Effector CD8-positive, alpha-beta T cell (primary cell): ENCODE measurements around the gene STEAP4.

ENCODE experiments used
- DNase-seq: peaks from one replicate; lab custom pipeline; 2025; lab: John Stamatoyannopoulos, UW
- total RNA-seq, 4 experiments: gene quantifications; one replicate each; lab custom pipeline; 2026; lab: John Stamatoyannopoulos, UW

The STEAP4 gene
- total RNA-seq, result 0 reads per million in 4 experiments

DNA sequence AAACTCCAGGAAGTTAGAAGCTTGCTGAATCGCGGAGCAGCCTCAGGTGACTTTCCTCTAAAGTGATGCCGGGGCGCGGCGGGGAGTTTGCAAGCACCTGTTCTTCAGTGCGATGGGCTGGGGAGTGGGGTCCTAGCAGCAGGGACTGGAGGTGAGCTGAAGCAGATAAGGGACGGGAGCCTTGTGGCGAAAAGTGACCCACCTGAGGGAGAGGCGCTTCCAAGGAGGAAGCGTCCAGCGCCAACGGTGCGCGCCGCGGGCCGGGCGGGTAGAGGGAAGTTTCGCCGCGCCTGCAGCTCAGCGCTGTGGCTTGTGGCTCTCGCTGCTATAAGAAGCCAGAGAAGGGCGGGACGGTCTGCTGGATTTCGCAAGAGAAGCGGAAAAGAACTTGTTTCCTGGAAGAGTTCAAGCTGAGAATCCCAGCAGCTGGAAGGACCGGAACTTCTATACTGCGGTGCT lies at the start of gene STEAP4:
TSS of gene STEAP4 (minus strand) at position 305 of the 459 bp plus-strand sequence. CDS start 22,625 bp downstream, outside the sequence.
- no peak for DNase-seq

DNA sequence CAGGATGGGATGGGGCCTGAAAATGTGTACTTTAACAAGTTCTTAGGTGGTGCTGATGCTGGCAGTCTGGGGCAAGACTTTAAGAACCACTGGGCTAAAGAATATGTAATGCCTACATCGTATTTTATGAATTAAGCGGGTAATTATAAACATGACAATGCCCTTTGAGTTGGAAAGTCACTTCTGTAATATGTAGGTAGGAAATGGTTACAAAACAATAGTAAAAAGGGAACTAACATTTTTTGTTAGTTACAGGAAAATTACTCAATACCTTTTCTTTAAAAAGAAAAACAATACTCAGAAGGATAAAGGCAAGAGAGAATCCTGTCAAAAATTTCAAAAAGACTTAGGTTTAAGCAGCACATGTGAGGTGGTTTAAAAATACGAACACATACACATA lies 48.3 kb upstream of the STEAP4 start:
- no peak for DNase-seq

DNA sequence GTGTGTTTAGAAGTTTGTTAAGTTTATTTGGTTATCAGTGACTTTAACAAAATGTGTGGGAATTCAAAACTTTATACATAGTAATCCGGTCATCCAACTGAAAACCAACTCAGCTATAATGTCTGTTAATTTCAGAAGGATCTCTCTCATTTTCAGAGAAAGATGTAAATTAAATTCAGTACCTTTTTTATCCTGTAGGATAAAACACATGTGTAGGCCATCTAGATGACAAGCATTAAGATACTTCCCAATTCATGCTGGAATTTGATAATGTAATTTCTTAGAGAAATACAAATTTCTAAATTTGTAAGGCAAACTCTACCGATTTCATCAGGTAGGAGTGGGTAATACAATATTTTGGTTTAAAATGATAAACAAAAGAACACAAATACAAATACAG lies 43.4 kb upstream of the STEAP4 start:
- DNase-seq, result no peak

DNA sequence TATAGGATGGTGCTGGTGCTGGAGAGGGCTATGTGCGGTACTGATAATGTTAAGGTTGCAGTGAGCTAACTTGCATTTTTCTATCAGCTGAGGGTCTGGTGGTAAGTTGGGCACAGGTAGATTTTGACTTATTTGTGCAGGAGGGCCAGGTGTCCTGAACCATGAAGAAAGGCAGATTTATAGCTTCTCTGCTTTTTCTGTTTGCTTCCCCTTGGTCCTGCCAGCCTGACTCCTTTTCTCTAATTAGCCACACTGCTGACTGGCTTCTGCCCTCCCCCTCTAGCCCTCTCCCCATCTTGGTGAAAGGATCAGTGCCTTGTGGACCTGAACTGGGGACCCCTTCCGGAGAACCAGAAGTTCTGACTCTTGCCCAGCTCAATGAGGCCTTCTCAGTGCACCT lies 40.8 kb upstream of the STEAP4 start:
- DNase-seq, result no peak

DNA sequence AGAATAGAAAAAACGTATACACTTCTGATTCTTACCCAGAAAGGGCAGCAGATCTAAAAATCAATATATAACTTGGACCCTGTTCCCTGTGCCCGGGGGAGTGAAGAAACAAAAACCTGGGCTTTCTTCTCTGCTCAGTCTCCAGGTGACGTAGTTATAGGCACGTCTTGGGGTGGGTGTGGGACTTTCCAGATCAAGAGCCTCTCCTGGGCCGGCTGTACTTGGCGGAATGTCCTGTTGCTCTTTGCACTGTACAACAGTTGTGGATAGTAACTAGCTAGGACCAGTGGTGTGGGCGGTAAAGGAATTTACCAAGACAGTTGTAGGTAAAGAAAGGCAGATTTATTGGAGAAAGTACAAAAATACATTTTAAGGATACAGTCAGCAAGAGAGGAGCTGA lies 40.4 kb upstream of the STEAP4 start:
- DNase-seq, result no peak

DNA sequence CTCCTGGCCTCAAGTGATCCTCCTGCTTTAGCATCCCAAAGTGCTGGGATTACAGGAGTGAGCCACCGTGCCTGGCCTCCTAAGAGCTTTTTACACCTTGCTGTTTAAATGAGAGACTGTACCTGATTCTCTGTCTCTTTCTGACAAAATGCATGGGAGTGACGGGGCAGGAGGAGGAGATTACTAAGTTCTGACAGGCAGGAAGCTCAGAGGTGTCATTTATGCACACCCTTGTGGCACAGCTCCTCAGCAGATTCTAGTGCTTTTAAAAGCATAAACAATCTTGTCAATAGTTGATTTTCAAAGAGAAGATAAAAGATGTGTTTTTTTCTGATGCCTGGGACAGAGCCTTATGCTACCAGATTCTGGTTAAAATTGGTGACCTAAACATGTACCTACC lies 39.7 kb upstream of the STEAP4 start:
- DNase-seq, result no peak

DNA sequence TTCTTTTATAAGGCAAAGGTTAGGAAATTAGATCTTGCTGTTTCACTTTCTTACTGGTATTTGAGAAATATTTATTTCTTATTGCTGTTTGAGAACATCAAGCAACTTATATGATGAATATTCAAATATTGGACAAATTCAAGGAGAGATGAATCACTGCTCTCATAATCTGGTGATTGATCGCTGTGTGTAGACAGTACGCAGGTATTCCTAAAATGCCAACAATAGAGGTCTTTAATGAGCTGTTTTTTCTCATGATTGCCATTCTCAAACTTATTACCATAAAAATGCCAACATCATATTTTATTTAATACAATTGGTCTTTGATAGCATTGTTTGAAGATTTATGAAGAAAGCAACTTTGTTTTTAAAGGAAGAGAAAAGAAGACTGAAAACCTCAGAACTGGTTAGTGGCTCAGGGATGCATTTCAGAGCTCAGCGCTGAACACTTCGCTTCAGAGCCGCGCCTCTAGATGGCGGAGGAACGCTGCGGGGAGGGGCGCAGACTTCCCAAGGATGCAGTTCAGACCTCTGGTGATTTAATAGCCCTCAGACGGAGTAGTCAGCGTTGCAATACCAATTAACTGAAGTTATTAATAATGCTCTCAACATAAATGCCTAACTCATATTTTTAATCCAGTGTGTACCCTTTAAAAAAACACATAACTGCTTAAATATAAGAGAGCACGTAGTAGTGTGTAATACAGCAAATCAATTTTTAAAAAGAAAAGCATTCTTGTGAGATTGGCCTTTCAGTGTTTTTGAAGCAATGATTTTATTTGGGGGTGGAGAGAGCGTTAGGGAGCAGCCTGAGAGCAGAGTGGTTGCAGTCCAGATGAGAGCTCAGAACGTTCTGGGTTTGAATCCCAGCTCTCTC lies 38.5 kb upstream of the STEAP4 start:
- no peak for DNase-seq

DNA sequence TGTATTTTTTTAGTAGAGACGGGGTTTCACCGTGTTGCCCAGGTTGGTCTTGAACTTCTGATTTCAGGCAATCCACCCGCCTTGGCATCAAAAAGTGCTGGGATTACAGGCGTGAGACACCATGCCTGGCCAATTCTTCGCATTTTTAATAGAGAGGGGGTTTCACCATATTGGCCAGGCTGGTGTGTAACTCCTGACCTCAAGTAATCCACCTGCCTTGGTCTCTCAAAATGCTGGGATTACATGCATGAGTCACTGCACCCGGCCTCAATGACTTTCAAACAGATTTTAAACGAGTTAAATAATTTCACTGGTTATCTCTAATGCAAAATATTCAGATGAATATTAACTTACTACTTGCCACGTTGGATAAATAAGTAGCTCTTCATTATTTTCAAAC lies 37.6 kb upstream of the STEAP4 start:
- DNase-seq, result no peak

DNA sequence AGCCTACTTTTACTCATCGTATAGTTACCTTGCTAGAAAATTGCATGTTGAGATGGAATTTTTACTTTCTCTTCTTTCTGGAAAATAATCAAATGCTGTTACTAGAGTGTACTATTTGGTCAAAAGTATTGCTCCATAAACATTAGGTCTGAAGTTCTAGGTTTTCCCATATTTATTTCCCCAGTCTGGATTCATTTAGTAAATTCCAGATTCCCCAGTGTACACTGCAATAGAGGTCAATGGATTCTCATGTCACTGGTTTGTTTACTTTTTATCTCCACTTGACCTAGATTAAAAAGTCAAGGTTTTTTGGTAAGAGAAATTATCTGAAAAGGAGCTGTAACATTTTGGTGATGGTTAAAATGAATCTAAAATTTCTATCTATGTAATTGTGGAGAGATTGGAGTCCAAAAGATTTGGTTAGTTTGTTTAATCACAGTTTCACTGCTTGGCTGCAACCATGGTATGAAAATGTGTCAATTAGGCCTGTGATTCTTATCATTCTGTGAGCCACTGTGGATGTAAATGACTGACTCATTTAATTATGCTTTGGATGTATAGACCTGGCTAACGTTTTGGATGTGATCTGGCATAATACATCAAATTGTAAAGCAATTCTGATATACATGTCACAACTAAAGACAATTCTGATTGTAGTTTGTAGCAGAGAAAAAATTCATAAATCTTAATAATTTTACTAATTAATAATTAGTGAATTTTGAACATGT lies 32.7 kb upstream of the STEAP4 start:
- no peak for DNase-seq

DNA sequence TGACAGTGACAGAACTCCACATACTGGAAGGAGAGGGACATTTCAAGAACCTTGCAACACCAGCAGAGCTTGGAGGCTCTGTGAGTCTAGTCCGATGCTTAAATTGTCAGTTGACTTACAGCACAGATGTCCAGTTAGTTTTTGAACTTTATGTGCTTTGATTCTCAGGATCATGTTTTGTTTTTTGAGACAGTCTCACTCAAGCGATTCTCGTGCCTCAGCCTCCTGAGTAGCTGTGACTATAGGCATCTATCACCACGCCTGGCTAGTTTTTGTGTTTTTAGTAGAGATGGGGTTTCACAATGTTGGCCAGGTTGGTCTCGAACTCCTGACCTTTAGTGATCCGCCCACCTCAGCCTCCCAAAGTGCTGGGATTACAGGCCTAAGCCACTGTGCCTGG lies 31.8 kb upstream of the STEAP4 start:
- DNase-seq, result no peak

DNA sequence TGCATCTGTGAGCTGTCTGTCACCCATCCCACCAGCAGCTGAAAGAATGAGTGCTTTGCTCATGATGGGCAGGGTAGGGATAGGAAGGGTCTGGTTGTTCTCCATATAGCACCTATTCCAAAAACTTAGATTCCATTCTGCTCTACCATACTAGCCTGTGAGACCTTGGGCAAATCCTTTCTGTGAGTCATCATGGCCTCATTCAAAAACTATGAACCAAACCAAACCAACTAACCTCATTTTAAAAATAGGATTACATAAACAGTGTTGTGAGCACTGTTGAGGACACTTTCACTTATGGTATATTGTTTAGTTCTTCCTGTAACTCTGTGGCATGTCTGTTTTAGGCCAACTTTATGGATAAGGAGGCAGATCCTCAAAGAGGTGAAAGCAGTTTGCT lies 30.9 kb upstream of the STEAP4 start:
- DNase-seq, result no peak

DNA sequence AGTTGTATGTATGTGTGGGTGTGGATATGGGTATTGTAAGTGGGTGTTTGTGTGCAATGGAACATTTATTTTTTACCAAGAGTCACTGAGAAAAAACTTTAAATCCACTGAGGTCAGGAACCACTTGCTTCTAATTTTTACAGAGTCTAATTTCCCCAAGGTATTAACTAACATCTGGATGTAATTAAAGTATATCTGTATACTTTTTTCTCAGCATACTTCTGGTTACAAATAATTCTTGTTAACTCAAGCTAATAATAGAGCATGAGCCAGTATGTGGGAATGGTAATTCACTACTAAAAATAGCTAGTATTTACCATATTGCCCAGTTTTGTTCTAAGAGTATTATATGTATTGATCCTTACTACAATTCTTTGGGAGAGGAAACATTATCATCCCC lies 24.6 kb upstream of the STEAP4 start:
- no peak for DNase-seq

DNA sequence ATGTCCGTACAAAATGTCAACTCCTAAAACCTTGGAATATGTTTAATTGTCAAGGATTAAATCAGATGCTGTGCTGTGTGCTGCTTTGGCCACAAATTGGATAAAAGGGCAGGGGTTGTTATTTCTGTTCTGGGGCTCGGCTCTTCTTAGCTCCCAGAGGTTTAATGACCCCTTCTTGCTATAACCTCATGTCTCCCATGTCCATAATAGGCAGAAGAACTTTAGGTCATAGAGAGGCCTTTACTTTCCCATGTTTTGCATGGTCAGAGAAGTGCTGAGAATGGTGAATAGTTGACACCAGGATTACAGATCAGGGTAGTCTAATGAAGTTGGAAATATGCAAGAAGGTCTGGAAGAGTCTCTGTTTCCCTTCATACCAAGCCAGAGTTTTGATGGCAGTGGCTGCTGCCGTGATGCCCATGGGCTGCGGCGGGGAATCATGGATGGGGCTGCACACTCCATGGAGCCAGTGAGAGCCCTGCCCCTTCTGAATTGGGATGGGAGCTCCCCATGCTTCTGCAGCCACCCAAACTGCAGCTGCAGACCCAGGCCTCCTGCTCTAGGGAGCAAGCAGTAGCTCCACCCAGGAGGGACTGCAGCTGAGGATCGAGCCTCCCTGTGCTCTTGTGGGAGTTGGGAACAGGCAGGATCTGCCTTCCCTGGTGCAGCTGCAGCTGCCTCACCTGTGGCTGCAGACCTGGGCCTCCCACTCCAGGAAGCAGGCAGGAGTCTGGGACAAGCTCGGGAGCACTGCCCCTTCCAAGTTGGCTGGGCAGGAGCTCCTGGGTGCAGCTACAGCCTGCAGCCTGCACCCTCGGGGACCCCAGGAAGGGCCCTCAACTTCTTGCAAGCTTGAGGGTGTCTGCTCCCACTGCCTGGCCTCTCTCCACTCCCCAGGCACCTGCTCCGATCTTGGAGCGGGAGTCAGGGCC lies 23.1 kb upstream of the STEAP4 start:
- DNase-seq, result no peak

DNA sequence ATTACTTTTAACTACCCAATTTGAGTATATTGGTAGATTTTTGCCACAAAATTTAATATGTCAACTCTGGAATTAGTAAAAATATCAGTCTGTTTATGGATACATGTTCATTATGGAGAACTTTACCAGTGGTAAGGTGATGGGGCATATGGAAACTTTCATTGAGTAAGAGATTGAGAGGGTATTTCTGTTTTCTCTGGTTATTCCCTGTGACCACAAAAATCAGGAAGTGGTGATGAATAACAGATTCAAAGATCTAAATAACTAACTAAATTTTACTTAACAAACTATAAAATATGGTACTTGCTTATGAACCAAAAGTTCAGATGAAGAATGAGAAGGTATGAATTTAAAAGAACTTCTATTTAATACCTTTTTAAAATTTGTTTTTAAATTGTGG lies 22.1 kb upstream of the STEAP4 start:
- DNase-seq, result no peak

DNA sequence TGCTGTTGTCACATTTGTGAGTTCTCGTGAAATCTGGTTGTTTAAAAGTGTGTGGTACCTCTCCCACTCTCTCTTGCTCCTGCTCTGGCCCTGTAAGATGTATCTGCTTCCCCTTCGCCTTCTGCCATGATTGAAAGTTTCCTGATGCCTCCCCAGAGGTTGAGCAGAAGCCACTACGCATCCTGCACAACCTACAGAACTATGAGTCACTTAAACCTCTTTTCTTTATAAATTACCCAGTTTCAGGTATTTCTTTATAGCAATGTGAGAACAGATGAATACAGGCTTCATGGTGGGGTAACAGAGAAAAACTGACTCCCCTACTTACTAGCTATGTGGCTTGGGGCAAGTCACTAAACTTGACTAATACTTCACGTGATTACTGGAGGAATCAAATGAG lies 18.0 kb upstream of the STEAP4 start:
- DNase-seq, result no peak

DNA sequence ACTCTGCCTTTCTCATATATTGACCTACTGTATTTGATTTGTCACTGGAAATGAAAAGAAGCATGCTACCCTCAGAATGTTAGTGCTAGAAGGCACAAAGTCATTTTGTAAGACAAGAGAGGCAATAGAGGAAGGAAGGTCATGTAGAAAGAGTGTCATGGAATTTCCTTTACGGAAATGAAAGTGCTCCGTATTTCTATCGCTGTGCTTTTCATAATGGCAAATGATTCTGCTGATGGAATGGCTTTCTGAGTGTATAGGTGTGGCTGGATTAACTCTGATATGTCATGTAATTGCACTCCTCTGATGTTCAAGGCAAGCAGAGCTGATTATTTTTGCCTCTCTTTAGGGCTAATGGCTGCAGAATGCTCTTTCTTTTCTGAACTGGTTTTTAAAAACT lies 15.5 kb upstream of the STEAP4 start:
- DNase-seq, result no peak

DNA sequence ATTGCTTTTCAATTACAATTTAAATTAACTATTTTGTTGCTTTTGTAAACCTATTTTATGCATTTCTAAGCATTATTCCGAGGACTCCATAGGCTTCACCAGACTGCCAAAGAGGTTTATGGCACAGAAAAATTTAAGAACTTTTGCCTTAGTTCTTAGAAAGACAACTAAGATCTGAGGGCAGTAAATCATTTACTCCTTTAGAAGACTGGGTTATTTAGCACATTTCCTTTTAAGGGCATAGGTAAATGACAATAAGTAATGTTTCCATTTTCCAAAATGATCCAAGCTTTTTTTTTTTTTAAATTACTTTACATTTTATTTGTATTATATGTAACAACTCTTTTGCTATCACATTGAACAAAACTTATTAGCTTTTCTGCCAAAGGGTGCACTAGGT lies 15.0 kb upstream of the STEAP4 start:
- DNase-seq, result no peak

DNA sequence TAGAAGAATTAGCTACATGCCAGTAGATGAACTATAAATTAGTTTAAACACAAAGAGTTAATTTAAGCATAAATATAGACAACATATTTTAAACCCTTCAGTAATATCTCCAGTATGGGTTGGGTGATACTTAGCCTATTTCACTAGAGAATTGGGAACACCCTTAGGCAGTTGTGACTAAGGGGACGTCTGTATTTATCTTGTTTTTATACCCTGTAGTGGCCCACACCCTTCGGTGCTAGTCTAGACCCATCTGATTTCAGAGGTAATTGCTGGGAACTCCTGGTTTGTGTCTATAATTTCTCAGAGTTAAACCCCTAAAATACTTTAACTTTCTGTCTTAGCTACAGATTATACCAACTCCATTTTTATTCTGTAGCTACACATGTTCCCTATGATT lies 11.5 kb upstream of the STEAP4 start:
- no peak for DNase-seq

DNA sequence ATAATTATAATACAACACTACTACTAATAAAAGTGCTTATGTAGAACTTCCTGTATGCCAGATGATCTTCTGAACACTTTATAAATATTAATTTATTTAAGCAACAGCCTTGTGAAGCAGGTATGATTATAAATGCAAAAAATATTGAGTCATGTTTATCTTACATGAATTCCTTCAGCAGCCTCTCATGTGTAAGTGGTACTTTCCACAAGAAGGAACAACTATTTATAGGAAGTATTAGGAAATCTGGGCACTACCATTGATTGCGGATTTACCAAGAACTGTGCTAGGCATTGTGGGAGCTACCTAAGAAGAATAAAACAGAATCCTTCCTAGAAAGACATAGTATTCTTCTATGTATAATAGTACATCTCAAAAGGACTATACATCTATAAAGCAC lies 10.7 kb upstream of the STEAP4 start:
- no peak for DNase-seq

DNA sequence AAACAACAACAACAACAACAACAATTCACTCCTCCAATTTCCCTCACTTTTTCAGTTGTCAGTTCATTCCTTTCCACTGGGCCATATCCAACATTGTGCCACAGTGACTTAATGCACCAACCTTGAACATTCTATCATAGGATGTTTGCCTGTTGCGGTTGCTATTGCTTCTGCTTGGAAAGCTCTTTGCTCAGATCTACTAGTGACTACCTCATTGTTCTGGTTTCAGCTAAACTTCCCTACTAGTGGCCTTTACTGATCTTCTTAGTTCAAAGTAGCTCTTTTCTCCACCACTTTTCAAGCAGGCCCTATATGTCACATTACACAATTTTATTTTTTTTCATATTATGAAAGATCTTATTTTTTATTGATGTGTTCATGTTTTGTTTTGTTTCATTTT lies 9.8 kb upstream of the STEAP4 start:
- no peak for DNase-seq

DNA sequence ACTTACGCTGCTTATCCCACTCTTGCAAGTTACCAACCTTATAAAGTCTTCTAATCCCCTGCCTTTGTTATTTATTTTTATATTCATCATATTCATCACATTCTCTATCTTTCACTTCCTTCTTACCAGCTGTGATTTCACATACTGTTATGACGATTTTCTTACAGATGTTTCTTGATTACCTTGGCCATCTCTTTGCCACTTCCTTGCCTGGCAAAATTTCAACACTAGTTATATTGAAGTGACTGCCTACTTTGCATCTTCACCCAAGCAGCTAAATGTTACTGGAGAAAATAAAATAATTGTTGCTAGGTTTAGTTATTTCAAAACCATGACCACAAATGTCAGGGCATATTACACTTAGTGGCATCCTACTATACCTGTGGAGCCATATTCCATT lies 8.8 kb upstream of the STEAP4 start:
- DNase-seq, result no peak

DNA sequence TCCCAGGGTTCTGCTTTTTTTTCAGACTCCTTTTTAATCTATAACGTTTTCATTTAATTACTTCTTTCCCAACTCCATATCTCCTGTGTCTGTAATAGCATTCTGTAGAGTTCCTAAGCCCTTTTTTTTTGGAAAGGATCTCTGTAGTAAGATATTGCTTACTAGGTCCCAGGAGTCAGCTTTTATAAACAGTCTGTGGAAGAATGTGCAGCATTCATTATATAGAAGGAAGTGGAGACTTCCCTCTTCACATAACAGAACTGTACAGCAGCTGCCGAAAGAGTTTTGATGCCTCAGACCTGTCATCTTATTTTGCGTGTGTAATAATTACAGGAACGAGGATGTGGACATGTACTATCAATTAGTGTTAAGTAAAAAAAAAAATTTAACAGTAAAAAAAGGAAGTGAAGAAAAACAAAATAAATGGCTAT lies 7.4 kb upstream of the STEAP4 start:
- no peak for DNase-seq
